Measurements from ENCODE around the gene APOBEC3A.

APOBEC3A gene

DNA sequence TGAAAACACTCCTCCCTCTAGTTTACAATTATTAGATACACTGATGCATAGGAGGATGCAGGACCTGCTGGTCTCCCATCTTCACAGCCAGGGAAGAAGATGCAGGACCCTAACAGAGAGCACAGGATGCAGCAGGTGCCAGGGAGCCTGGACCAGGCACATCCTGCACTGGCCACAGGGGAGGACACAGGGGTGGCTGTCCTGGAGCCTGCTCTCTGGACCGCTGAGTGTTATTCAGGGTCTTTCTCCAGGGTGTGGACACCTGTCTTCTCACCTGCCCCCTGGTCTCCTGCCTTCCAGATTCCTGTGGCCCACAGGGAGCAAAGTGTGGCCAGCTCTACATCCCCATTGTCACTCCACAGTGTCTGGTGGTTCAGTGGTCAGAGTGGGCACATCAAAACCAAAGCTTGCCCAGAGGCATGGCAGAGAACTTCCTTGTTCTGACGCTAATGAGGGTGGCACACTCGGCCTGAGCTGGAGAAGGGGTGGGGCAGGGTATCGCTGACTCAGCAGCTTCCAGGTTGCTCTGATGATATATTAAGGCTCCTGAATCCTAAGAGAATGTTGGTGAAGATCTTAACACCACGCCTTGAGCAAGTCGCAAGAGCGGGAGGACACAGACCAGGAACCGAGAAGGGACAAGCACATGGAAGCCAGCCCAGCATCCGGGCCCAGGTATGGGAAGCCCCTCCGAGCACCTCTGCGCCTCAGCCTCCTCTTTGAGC is at the start of gene APOBEC3A:
TSS of gene APOBEC3A (plus strand) at position 564 of the 725 bp plus-strand sequence. CDS start at position 647, 83 bp downstream.
- DNase-seq = no peak

DNA sequence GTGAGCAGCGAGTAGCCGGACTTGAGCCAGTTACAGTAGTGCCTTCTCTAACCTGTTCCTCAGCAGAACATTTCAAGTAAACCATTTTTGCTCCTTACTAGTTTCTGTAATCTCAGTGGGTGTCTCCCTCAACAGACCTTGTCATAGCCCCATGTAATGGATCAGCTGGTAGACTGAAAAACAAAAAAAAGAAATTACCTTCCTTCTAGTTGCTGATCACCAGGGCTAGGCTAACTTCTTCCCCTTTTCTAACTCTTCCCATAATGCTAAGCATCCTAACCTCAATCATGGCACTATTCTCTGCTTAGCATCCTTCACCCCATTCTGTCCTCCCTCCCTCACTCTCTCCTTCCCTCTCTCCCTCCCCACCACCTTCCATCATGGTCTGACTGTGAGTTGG is 49.6 kb upstream of the APOBEC3A start:
- no peak for DNase-seq

GRCh38 chr22:38911434-38911833 is 46.0 kb upstream of the APOBEC3A start:
- no peak for DNase-seq

GRCh38 chr22:38919631-38920190 is 37.7 kb upstream of the APOBEC3A start:
- DNase-seq = no peak

DNA sequence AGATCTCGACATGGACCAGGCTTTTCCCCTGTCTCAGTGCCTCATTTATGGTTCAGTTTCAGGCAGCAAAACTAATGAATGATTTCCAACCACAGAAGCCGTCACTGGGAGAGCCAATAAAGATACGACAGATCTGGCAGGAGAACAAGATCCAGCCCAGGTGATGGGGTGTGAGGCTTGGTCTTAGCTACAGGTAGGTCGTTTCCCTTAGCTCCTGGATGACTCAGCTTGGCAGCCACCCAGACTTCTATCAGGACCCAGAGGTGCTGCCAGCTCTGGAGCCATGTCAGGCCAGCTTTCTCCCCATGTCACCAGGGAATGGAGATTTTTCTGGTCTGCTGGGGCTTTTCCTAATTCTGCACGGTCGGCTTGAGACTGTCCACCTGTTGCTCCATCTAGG is 36.3 kb upstream of the APOBEC3A start:
- DNase-seq = no peak

DNA sequence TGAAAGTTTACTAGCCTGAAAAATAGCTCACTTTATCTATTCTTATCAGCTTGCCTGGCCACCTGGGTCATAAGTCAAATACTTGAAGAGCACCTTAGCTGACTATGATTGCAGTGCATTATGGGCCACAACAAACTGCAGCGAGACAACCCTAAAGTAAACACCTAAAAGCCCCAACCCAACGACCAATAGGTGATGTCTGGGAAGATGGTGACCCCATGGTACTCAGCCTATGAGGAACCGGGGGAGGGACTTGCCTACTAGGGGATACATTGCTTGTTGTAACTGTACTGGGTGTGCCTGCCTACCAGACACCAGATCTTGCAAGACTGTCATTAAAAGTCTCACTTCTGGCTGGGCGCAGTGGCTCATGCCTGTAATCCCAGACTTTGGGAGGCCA is 35.6 kb upstream of the APOBEC3A start:
- DNase-seq = no peak

DNA sequence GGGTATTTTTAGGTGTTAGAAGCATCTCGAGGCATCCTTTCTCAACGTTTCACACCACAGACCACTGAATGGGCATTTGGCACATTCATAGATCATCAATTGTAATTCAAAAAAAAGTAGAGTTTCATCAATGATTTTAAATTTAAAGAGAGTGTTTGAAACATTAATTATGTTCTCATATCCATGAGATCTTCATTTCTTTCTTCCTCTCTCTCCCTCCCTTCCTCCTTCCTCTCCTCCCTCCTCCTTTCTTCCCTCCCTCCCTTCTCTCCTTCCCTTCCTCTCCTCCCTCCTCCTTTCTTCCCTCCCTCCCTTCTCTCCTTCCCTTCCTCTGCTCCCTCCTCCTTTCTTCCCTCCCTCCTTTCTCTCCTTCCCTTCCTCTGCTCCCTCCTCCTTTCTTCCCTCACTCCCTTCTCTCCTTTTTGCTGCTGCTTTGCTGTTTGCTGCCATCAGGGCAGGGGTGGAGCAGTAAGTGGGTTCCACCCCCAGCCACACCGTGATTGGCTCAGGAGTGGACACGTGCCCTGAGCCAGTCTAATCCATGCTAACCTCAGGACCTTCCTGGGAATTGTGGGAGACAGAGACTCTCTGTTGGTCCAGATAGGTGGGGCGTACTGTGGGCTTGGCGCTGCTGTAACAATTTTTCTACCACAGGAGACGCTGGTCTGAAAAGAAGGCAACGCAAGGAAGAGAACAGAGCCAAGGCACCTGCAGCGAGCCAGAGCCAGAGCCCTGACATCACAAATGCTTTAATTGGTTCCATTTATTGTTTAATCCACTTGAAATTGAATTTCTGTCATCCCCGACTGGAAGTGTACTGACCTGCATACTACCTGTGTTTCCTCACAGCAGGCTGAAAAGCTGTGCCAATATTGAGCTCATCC is 33.7 kb upstream of the APOBEC3A start:
- peak; percentile 81 for DNase-seq

DNA sequence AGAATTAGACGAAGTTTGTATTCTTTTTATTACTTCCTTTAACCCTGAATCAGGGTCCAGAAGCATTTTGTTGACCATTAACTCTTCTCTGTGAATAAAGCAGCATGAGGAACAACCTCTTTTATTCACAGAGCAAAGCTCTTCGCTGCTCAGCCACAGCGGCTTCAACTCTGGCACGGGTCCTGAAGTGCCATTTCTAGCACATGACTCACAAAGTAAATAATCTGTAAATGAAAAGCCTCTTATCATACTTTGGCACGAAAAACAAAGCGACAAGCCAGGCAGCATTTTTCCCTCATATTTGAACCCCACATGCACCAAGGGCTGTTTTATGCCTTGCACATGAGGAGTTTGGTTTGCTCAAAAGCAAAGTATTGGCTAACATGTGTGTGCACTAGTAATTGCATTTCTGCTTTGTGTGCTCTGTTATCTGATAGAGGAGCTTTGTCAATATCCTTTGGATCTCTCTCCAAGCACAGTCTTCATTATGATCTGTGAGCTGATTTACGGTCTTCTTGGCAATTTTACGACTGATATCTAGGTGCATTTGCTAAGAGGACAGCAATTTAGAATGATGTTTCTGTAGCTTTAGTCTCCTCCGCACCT is 33.0 kb upstream of the APOBEC3A start:
- DNase-seq = peak; percentile 90

- no peak for DNase-seq
These were observed 31.8 kb upstream of the APOBEC3A start for GRCh38 chr22:38925571-38926041.

GRCh38 chr22:38927033-38927781 is 30.2 kb upstream of the APOBEC3A start:
- peak; percentile 37 for DNase-seq

GRCh38 chr22:38930512-38930911 is 26.9 kb upstream of the APOBEC3A start:
- DNase-seq = no peak

DNA sequence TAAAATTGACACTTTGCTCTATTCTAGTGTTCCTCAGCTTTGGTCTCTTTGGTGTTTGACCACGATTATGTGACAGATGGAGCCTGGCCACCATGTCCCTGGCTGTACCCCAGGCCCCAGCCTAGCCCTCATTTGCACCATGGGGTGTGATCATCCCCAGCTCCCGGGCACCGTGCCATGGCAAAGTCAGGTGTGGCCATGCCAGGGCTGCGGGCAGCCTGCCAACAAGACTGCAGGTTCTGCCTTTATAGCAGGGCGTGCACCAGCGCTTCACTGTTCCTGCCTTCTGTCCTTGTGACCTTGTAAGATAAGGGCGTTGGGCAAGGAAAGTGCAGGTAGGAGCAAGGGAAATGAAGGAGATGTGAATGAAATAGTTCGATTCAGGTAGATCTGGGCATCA is 22.4 kb upstream of the APOBEC3A start:
- DNase-seq = no peak

- no peak for DNase-seq
These were observed 21.8 kb upstream of the APOBEC3A start for GRCh38 chr22:38935616-38936015.

GRCh38 chr22:38936562-38936961 is 20.8 kb upstream of the APOBEC3A start:
- no peak for DNase-seq

GRCh38 chr22:38937036-38937435 is 20.4 kb upstream of the APOBEC3A start:
- no peak for DNase-seq

DNA sequence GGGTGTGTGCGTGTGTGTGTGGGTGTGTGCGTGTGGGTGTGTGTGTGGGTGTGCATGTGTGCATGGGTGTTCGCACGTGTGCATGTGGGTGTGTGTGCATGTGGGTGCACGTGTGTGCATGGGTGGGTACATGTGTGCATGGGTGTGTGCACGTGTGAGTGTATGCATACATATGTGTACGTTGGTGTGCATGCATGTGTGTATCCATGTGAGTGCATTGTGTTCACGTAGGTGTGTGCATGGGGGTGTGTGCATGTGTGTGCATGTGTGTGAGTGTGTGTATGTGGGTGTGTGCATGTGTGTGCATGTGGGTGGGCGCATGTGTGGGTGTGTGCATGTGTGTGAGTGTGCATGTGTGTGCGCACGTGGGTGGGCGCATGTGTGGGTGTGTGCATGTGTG is 19.9 kb upstream of the APOBEC3A start:
- DNase-seq = no peak

DNA sequence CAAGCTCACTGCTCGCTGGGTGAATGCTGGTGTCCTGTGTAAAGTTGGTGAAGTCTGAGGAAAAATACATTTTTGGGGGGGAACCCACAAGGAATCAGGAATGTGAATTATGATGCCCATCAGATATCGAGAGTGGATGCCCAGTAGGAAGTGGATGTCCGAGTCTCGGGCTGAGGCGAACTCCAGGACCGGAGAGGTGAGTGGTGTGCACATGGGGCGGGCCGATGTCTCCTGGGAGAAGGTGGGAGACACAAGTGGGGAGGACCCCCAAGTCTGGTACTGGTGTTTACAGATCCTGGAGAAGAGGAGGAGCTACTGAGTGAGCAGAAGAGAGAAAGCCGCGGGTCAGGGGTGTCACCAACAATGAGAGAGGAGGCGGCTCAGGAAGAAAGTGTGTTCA is 19.2 kb upstream of the APOBEC3A start:
- no peak for DNase-seq

GRCh38 chr22:38938925-38939324 is 18.5 kb upstream of the APOBEC3A start:
- no peak for DNase-seq

- DNase-seq = no peak
These were observed 16.5 kb upstream of the APOBEC3A start for GRCh38 chr22:38940811-38941384.

GRCh38 chr22:38941488-38941987 is 15.9 kb upstream of the APOBEC3A start:
- no peak for DNase-seq

DNA sequence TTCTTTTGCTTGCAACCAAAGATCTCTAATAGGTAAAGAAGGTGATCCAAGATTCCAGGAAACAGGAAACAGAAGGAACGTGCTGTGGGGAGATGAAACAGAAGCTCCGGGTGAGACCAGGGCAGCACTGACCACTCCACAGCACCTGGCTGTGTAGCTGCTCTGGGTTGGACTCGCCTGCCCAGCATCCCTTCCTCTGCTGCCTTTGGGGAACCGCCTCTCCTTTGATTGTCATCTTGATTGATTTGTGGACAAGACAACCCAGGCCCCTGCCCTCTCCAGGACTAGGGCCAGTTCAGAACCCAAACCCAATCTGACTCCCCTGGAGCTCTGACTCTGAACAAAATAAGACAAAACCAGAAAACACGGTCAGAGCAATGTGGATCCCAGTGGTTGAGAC is 14.7 kb upstream of the APOBEC3A start:
- no peak for DNase-seq

GRCh38 chr22:38943201-38943600 is 14.2 kb upstream of the APOBEC3A start:
- DNase-seq = no peak

All from fibroblast of skin of right biceps (primary cell).